ENCODE measurements around the gene CLEC17A. TPM values are rescaled to one million over a fixed set of nuclear protein-coding genes. Genes with fewer than 3 reads are reported as not detected.
"Not testable (repeated sequence)": the region's sequence is repeated elsewhere in the genome, so short reads cannot be mapped to it uniquely, and the experiment has no call there.

CLEC17A gene, protein sequence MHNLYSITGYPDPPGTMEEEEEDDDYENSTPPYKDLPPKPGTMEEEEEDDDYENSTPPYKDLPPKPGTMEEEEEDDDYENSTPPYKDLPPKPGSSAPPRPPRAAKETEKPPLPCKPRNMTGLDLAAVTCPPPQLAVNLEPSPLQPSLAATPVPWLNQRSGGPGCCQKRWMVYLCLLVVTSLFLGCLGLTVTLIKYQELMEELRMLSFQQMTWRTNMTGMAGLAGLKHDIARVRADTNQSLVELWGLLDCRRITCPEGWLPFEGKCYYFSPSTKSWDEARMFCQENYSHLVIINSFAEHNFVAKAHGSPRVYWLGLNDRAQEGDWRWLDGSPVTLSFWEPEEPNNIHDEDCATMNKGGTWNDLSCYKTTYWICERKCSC
- 0.79 TPM for polyA plus RNA-seq (2013)

DNA sequence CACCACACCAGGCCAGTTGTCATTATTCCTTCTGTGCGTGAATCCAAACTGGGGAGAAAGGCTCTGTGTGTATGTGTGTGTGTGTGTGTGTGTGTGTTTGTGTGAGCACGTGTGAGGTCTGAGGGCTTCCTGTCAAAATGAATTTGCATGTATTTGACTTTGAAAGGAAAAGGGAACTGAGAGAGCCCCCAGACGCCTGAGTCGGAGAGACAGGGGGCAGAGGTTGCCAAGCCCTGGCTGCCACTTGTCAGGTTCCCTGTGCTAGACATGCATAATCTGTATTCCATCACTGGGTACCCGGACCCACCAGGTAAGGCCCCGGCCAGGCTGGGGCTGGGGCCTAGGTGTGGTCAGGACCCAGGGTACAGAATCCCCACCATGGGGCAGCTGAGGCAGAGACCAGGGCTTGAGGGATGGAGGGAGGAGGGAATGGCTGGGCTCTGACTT lies at the start of gene CLEC17A:
CLEC17A (plus strand) TSS at position 191 of the 447 bp plus-strand sequence; CDS start at position 268, 77 bp downstream.
- no peaks in the 10 kb centered on the region for H3K9me3 ChIP-seq (ENCODE audit: control extremely low read depth in 1 of 5, control insufficient read depth in 4 of 5, insufficient read depth in 2 of 5, low read depth in 1 of 5, low read length in 4 of 5)
- POLR2A ChIA-PET = no interaction called here
- H3K27ac ChIP-seq (ENCODE audit: insufficient read depth in 1 of 2, low read depth in 1 of 2, low read length in 2 of 2, poor library complexity in 1 of 2, severe bottlenecking in 2 of 2) = no peak within 1 kb of the TSS
- peaks cover 0 to 9% (median 6%) of the 10 kb centered on the region in 4 experiments for H3K4me1 ChIP-seq (ENCODE audit: control extremely low read depth in 1 of 4, control insufficient read depth in 4 of 4, insufficient read depth in 4 of 4, low read length in 3 of 4)
- H3K4me3 ChIP-seq (ENCODE audit: control insufficient read depth in 1 of 7, extremely low read depth in 1 of 7, insufficient read depth in 4 of 7, low read depth in 2 of 7, low read length in 6 of 7) = no peak within 1 kb of the TSS
- DNase-seq = peak; percentile 57 to 87 (median 85)
- H3K36me3 ChIP-seq (ENCODE audit: control insufficient read depth in 4 of 4, insufficient read depth in 4 of 4, low read length in 3 of 4) = no peaks in the 10 kb centered on the region
- 11% methylated on average over 5 of the region's 6 CpGs for WGBS (ENCODE audit: insufficient coverage)
- CTCF ChIA-PET = no interaction called here
- H3K27me3 ChIP-seq (replicated peaks in 2 of 5; ENCODE audit: control insufficient read depth in 4 of 5, insufficient read depth in 5 of 5, low read length in 4 of 5) = no peaks in the 10 kb centered on the region

DNA sequence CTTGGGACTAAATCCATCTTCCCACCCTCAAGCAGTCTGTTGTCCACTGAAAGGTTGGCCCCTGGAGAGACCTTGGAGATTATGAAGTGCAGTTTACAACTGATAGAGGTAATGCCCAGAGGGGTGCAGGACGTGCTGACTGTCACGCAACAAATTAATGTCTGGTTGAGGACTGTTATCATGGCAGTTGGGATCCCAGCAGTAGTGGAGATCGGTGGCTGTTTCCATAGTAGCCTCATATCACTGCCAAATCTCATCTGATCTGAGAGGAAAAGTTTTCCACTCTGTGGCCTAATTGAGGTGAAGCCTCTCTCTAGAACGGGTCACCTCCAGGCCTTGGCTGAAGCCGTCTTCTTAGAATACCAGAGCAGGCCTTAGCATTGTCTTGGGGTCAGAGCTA lies 49.4 kb upstream of the CLEC17A start:
- CTCF ChIA-PET = interaction anchor here (1.6 kb wide), 1 partner anchor 18 kb away, joined by 4 read pairs; no protein-coding TSS in a partner anchor
- DNase-seq = no peak
- Histone ChIP-seq H3K9me3 (ENCODE audit: control extremely low read depth in 1 of 5, control insufficient read depth in 4 of 5, insufficient read depth in 2 of 5, low read depth in 1 of 5, low read length in 4 of 5) (no peaks in the 10 kb centered on the region), H3K4me3 (ENCODE audit: control insufficient read depth in 1 of 7, extremely low read depth in 1 of 7, insufficient read depth in 4 of 7, low read depth in 2 of 7, low read length in 6 of 7) (no peak overlapping the region), H3K27ac (ENCODE audit: insufficient read depth in 1 of 2, low read depth in 1 of 2, low read length in 2 of 2, poor library complexity in 1 of 2, severe bottlenecking in 2 of 2) (no peak overlapping the region), H3K27me3 (replicated peaks in 2 of 5; ENCODE audit: control insufficient read depth in 4 of 5, insufficient read depth in 5 of 5, low read length in 4 of 5) (no peaks in the 10 kb centered on the region), H3K36me3 (ENCODE audit: control insufficient read depth in 4 of 4, insufficient read depth in 4 of 4, low read length in 3 of 4) (peaks cover 3 to 5% (median 5%) of the 10 kb centered on the region in 4 experiments), H3K4me1 (ENCODE audit: control extremely low read depth in 1 of 4, control insufficient read depth in 4 of 4, insufficient read depth in 4 of 4, low read length in 3 of 4) (peaks cover 6 to 31% (median 20%) of the 10 kb centered on the region in 4 experiments)
- WGBS (ENCODE audit: insufficient coverage) = 92% methylated on average over 4 of the region's 5 CpGs
- POLR2A ChIA-PET = no interaction called here

DNA sequence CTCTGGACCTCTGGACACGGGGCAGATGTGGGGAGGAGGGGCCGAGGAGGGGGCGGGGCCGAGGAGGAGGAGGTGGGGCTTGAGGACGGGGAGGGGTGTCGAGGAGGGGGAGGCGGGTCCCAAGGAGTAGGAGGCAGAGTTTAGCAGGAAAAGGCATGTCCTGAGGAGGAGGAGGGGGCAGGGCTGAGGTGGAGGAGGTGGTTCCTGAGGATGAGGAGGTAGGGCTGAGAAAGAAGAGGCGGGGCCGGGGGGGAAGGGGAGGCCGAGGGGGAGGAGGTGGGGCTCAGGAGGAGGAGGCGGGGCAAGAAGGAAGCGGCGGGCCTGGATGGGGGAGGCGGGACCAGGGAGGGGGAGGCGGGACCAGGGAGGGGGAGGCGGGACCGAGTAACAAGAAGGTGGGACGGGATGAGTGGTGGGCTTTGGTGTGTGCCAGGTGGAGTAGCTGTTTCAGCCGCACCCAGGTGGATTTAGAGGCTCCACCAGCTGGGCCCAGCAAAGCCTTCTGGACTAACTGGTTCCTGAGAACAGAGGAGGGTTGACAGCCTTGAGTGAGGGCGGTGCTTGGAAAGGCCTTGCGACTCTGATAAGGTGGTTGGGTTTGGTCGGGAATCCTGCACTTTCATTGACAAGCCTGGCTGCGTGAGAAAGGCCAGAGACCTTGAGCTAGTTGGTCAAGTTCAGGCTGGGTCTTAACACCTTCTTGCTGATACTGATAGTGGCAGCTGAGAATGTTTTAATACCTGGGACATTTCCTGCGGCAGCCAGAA lies 45.8 kb upstream of the CLEC17A start:
- Histone ChIP-seq H3K4me3 (ENCODE audit: control insufficient read depth in 1 of 7, extremely low read depth in 1 of 7, insufficient read depth in 4 of 7, low read depth in 2 of 7, low read length in 6 of 7) (peak overlapping the region in 4 of 7 experiments; percentile 19 to 69 (median 38)), H3K27me3 (replicated peaks in 2 of 5; ENCODE audit: control insufficient read depth in 4 of 5, insufficient read depth in 5 of 5, low read length in 4 of 5) (no peaks in the 10 kb centered on the region), H3K36me3 (ENCODE audit: control insufficient read depth in 4 of 4, insufficient read depth in 4 of 4, low read length in 3 of 4) (peaks cover 3 to 14% (median 8%) of the 10 kb centered on the region in 4 experiments), H3K9me3 (ENCODE audit: control extremely low read depth in 1 of 5, control insufficient read depth in 4 of 5, insufficient read depth in 2 of 5, low read depth in 1 of 5, low read length in 4 of 5) (no peaks in the 10 kb centered on the region), H3K4me1 (ENCODE audit: control extremely low read depth in 1 of 4, control insufficient read depth in 4 of 4, insufficient read depth in 4 of 4, low read length in 3 of 4) (peaks cover 0 to 13% (median 9%) of the 10 kb centered on the region in 4 experiments), H3K27ac (ENCODE audit: insufficient read depth in 1 of 2, low read depth in 1 of 2, low read length in 2 of 2, poor library complexity in 1 of 2, severe bottlenecking in 2 of 2) (no peak overlapping the region)
- 37% methylated on average over 10 of the region's 24 CpGs for WGBS (ENCODE audit: insufficient coverage)
- ChIA-PET POLR2A (interaction anchor here (0.6 kb wide), 1 partner anchor 18 kb away, joined by 3 read pairs; no protein-coding TSS in a partner anchor), CTCF (interaction anchor here (1.4 to 2.3 kb wide), 4 partner anchors 13 to 64 kb away, joined by 4 to 8 read pairs (median 6); no protein-coding TSS in a partner anchor)
- DNase-seq = peak; percentile 70 to 85 (median 84)

DNA sequence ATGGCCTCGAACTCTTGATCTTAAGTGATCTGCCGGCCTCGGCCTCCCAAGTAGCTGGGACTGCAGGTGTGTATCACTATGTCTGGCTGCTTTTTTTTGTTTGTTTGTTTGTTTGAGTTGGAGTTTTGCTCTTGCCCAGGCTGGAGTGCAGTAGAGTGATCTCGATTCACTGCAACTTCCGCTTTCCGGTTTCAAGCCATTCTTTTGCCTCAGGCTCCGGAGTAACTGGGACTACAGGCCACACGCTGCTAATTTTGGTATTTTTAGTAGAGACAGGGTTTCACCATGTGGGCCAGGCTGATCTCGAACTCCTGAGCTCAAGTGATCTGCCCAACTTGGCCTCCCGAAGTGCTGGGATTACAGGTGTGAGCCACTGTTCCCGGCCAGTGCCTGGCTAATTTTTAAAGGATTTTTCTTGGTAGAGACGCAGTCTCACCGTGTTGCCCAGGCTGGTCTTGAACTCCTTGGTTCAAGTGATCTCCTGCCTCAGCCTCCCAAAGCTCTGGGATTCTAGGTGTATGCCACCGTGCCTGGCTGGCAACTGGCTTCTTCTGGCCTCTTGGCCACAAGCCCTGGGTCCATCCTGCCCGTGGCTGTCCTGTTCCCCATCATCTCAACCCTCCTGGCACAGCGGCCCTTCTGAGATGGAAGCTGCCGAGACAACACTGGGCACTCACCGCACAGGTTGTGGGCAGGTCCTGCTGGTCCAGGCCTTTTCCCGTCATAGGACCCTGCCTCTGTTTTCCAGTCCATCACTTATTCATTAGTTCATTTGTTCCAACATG lies 42.0 kb upstream of the CLEC17A start:
- H3K27ac ChIP-seq (ENCODE audit: insufficient read depth in 1 of 2, low read depth in 1 of 2, low read length in 2 of 2, poor library complexity in 1 of 2, severe bottlenecking in 2 of 2) = no peak overlapping the region

DNA sequence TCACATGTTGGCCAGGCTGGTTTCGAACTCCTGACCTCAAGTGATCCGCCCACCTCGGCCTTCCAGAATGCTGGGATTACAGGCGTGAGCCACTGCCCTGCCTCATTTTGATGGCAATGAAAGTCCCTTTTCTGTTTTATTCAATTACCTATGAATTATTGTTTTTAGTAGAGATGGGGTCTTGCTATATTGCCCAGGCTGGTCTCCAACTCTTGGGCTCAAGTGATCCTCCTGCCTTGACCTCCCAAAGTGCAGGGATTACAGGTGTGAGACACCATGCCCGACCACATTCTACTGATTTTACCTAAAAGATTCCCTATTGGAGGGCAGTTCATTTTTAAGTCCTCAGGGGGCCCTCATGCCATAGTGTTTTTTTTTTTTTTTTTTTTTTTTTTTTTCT lies 40.9 kb upstream of the CLEC17A start:
- CTCF ChIA-PET; DNase-seq; H3K4me3 ChIP-seq (ENCODE audit: control insufficient read depth in 1 of 7, extremely low read depth in 1 of 7, insufficient read depth in 4 of 7, low read depth in 2 of 7, low read length in 6 of 7); H3K27me3 ChIP-seq (replicated peaks in 2 of 5; ENCODE audit: control insufficient read depth in 4 of 5, insufficient read depth in 5 of 5, low read length in 4 of 5); H3K9me3 ChIP-seq (ENCODE audit: control extremely low read depth in 1 of 5, control insufficient read depth in 4 of 5, insufficient read depth in 2 of 5, low read depth in 1 of 5, low read length in 4 of 5): not testable (repeated sequence)
- POLR2A ChIA-PET = interaction anchor here (0.9 to 1.0 kb wide), 2 partner anchors 15 to 24 kb away, joined by 4 to 6 read pairs; partner anchors contain the start of gene DNAJB1
- Histone ChIP-seq H3K36me3 (ENCODE audit: control insufficient read depth in 4 of 4, insufficient read depth in 4 of 4, low read length in 3 of 4) (peaks cover 0 to 21% (median 8%) of the 10 kb centered on the region in 4 experiments), H3K27ac (ENCODE audit: insufficient read depth in 1 of 2, low read depth in 1 of 2, low read length in 2 of 2, poor library complexity in 1 of 2, severe bottlenecking in 2 of 2) (peak overlapping the region in 1 of 2 experiments; percentile 60), H3K4me1 (ENCODE audit: control extremely low read depth in 1 of 4, control insufficient read depth in 4 of 4, insufficient read depth in 4 of 4, low read length in 3 of 4) (peaks cover 0 to 25% (median 22%) of the 10 kb centered on the region in 4 experiments)
- no CpG with 5 or more reads among the region's 5 CpGs for WGBS (ENCODE audit: insufficient coverage)

More for the DNA sequence above, 42.0 kb upstream of the CLEC17A start:
- Histone ChIP-seq H3K4me3 (ENCODE audit: control insufficient read depth in 1 of 7, extremely low read depth in 1 of 7, insufficient read depth in 4 of 7, low read depth in 2 of 7, low read length in 6 of 7) (no peak overlapping the region), H3K36me3 (ENCODE audit: control insufficient read depth in 4 of 4, insufficient read depth in 4 of 4, low read length in 3 of 4) (peaks cover 0 to 20% (median 7%) of the 10 kb centered on the region in 4 experiments), H3K27me3 (replicated peaks in 2 of 5; ENCODE audit: control insufficient read depth in 4 of 5, insufficient read depth in 5 of 5, low read length in 4 of 5) (no peaks in the 10 kb centered on the region), H3K9me3 (ENCODE audit: control extremely low read depth in 1 of 5, control insufficient read depth in 4 of 5, insufficient read depth in 2 of 5, low read depth in 1 of 5, low read length in 4 of 5) (no peaks in the 10 kb centered on the region), H3K4me1 (ENCODE audit: control extremely low read depth in 1 of 4, control insufficient read depth in 4 of 4, insufficient read depth in 4 of 4, low read length in 3 of 4) (peaks cover 0 to 28% (median 24%) of the 10 kb centered on the region in 4 experiments)
- POLR2A ChIA-PET = no interaction called here
- WGBS (ENCODE audit: insufficient coverage) = 96% methylated on average over 16 of the region's 19 CpGs
- CTCF ChIA-PET = interaction anchor here (1.1 kb wide), 1 partner anchor 8 kb away, joined by 3 read pairs; no protein-coding TSS in a partner anchor
- DNase-seq = no peak

DNA sequence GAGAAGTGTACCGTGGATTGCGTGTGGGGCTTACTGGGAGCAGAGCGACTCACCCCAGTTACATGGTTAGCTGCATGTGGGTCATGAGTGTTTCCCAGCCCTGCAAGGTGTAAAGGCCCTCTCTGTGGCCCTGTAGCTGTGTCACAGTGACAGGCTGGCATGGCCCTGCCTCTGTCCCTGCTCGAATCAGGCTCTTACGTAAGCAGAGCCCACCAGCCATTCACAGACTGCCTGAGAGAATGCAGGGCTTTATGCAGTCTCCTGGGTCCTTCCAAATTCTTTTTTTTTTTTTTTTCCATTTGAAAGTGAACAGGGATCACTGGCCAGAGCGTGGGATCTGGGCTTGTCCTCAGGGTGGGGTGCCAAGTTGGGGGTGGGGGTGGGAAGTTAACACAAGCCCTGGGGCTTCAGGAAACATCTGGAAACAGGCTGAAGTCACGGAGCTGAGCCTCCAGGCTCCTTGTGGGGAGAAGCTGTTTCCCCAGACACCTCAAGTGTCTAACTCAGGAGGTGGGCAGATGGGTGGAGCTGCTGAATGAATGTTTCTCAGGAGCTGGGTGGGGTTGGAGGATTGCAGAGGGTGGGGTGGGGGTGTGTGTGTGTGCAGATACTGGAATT lies 40.1 kb upstream of the CLEC17A start:
- Histone ChIP-seq H3K4me3 (ENCODE audit: control insufficient read depth in 1 of 7, extremely low read depth in 1 of 7, insufficient read depth in 4 of 7, low read depth in 2 of 7, low read length in 6 of 7) (peak overlapping the region in 2 of 7 experiments; percentile 19 to 45), H3K27ac (ENCODE audit: insufficient read depth in 1 of 2, low read depth in 1 of 2, low read length in 2 of 2, poor library complexity in 1 of 2, severe bottlenecking in 2 of 2) (peak overlapping the region in 1 of 2 experiments; percentile 60), H3K36me3 (ENCODE audit: control insufficient read depth in 4 of 4, insufficient read depth in 4 of 4, low read length in 3 of 4) (peaks cover 0 to 21% (median 8%) of the 10 kb centered on the region in 4 experiments), H3K9me3 (ENCODE audit: control extremely low read depth in 1 of 5, control insufficient read depth in 4 of 5, insufficient read depth in 2 of 5, low read depth in 1 of 5, low read length in 4 of 5) (no peaks in the 10 kb centered on the region), H3K27me3 (replicated peaks in 2 of 5; ENCODE audit: control insufficient read depth in 4 of 5, insufficient read depth in 5 of 5, low read length in 4 of 5) (no peaks in the 10 kb centered on the region), H3K4me1 (ENCODE audit: control extremely low read depth in 1 of 4, control insufficient read depth in 4 of 4, insufficient read depth in 4 of 4, low read length in 3 of 4) (peaks cover 0 to 22% (median 20%) of the 10 kb centered on the region in 4 experiments)
- DNase-seq = peak; percentile 55 to 93 (median 88)
- ChIA-PET CTCF (interaction anchor here (0.6 to 1.3 kb wide), 4 partner anchors 9 to 51 kb away, joined by 3 to 4 read pairs (median 3); no protein-coding TSS in a partner anchor), POLR2A (interaction anchor here (0.6 to 1.0 kb wide), 4 partner anchors 14 to 1388 kb away, joined by 3 to 6 read pairs (median 4); partner anchors contain the start of gene DNAJB1)
- 29% methylated on average over 5 of the region's 7 CpGs for WGBS (ENCODE audit: insufficient coverage)

Measured in common myeloid progenitor, CD34-positive (primary cell).